Fibroblast of pulmonary artery (primary cell): ENCODE results near the gene GALNT11.

ENCODE experiments used
- DNase-seq: peaks from one replicate; pipeline ENCODE4 v3.0.0-alpha.2; 2010; ENCODE audit warnings: low read depth
- H3K4me3 ChIP-seq: replicated peaks from 2 replicates; pipeline ENCODE4 v1.5.1; 2011; ENCODE audit warnings: low read depth, mild to moderate bottlenecking, control low read depth, low read length, moderate library complexity
- CTCF ChIP-seq: IDR thresholded peaks from 2 replicates; pipeline ENCODE4 v1.5.1; 2011; ENCODE audit warnings: mild to moderate bottlenecking, control low read depth, low read length, inconsistent platforms; ENCODE audit errors: missing control alignments

Gene GALNT11

GRCh38 chr7:152130658-152131590, 105.5 kb downstream of the GALNT11 start:
- no peak for DNase-seq
- no peak for TF ChIP-seq CTCF

GRCh38 chr7:152131981-152132494, 106.6 kb downstream of the GALNT11 start:
- DNase-seq = no peak
- TF ChIP-seq CTCF = no peak

More at GRCh38 chr7:152130658-152131590, 105.5 kb downstream of the GALNT11 start:
- no peak overlapping the region for H3K4me3 ChIP-seq

GRCh38 chr7:152132812-152133211, 107.3 kb downstream of the GALNT11 start:
- DNase-seq = no peak
- TF ChIP-seq CTCF = no peak

More at GRCh38 chr7:152131981-152132494, 106.6 kb downstream of the GALNT11 start:
- no peak overlapping the region for H3K4me3 ChIP-seq

GRCh38 chr7:152133804-152134203, 108.3 kb downstream of the GALNT11 start:
- no peak overlapping the region for H3K4me3 ChIP-seq
- no peak for TF ChIP-seq CTCF
- DNase-seq = no peak

More at GRCh38 chr7:152132812-152133211, 107.3 kb downstream of the GALNT11 start:
- H3K4me3 ChIP-seq = no peak overlapping the region

- no peak for TF ChIP-seq CTCF
- H3K4me3 ChIP-seq = no peak overlapping the region
- peak; percentile 43 for DNase-seq
Measured at GRCh38 chr7:152136686-152137085, 111.2 kb downstream of the GALNT11 start.

GRCh38 chr7:152137476-152138025, 112.1 kb downstream of the GALNT11 start:
- TF ChIP-seq CTCF = no peak
- peak; percentile 43 for DNase-seq
- H3K4me3 ChIP-seq = no peak overlapping the region
